Fibroblast of skin of abdomen (primary cell): Measurements from ENCODE around the gene EEFSEC.

Experiments used
- DNase-seq: peaks from one replicate; pipeline ENCODE4 v3.0.0-alpha.2; 2013

EEFSEC gene

DNA sequence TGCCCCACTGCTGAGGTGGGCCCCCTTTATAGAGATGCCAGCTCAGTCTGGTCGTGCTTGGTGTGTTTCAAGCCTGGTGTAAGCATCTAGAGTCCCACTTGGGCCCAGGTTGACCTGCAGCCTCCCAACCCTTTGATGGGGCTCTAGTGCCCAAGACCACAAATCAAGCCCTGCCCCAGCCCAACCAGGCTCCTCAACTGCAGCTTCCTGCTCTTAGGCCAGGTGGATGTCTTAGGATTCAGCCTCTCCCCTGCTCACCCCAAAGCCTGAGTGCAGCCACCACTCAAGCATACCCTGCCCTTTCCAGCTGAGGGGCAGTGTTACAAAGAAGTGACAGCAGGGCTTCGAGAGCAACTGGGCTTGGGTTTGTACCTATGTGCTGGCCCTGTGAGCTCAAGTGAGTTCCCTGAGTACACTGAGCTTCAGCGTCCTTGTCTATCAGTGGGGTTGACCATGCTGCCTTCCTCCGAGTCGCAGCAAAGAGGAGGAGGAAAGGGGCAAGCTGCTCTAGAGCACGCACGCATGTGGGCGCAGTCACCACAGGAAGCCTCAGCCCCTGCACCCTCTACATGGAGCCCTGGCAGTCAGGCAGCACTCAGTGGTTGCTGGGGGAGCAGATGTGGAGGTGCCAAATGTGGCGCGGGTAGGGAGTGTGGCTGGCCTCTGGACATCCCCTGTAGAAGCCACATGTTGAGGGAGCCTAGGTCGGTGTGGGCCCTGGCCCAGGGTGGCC lies 120.7 kb downstream of the EEFSEC start:
- no peak for DNase-seq

GRCh38 chr3:128274837-128275236 lies 121.6 kb downstream of the EEFSEC start:
- peak; percentile 75 for DNase-seq

DNA sequence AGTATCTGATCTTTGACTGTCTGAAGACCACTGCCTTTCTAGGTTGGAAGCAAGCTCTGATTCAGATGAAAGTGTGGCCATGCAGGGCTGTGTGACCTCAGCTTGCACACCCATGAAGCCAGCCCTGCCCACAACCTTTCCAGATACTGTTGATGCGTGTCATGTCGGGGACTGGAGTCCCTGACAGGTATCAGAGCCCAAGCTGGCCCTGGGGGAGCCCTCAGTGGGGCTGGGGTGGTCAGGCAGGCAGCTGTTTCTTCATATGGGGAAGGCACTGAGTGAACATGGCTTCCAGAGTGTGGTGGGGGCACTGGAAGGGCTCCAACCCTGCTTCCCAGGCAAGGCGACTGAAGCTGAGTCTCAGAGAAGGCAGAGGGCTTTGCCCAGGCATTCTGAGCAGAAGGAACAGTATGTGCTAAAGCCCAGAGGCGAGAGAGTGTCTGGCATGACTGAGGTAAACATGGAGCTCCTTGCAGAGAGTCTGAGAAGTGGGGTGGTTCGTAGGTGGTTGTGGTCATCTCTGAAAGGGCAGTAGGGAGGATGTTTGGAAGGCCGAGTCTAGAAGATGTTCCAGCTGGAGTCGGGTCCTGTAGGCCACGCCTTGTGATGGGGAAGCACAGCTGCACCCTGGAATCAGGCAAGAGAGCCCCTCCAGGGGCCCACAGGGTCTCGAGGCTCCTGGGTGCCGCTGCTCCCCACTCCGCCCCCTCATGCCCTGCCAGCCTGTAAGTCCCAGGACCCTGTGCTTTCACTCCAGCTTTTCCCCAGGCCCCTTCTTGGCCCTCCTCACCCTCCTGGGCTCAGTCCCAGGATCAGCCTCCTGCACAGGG lies 122.2 kb downstream of the EEFSEC start:
- no peak for DNase-seq

DNA sequence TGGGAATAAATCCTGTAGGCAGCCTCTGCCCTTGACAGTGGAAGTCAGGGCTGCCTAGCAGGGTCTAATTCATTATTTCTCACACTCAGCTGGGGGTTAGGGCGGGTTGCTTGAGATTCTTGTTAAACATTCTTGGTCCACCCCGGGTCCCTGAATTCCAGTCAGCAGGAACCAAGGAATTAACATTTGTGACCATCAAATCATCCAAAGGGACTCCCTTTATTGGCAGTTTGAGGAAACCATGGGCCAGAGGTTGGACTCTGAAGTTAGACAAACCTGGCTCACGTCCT lies 122.8 kb downstream of the EEFSEC start:
- no peak for DNase-seq

GRCh38 chr3:128276577-128277183 lies 123.4 kb downstream of the EEFSEC start:
- no peak for DNase-seq

GRCh38 chr3:128277378-128278069 lies 124.2 kb downstream of the EEFSEC start:
- DNase-seq = no peak

- no peak for DNase-seq
Observed at GRCh38 chr3:128278130-128278529, 124.8 kb downstream of the EEFSEC start.

DNA sequence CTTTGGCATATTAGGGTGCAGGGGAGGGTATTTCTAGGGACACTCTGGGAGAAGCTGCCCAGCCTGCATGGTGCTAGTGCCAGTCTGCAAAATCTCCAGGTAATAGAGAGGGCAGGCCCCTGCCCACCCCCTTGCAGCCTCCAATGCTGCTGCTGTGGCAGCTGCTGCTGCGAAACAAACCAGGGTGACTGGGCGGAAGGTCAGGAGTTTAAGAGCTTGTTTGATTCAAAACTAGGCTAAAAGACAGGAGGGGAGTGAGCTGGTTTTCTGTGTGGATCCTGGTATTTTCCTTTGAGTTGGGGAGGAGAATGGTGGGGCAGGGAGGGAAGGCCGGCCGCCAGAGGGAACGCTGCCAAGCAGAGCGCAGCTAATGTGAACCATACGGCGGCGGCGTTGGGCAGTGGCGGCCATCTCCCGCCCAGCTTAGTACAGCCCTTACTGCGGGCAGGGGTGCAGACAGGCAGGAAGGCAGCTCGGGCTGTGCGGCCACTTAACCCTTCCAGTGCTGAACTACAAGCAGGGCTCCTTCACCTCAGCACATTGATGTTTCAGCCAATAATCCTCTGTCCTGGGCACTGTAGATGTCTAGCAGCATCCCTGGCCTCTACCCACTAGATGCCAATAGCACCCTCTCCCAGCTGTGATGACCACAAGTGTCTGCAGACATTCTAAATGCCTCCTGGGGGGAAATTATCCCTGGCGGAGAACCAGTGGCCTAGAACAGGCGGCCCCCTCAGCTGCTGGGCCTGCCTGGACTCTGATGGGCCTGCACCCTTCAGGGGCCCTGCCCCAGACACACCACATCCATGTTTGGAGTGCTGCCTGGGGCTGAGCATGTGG lies 125.7 kb downstream of the EEFSEC start:
- peak; percentile 93 for DNase-seq

GRCh38 chr3:128279601-128279880 lies 126.3 kb downstream of the EEFSEC start:
- DNase-seq = no peak

GRCh38 chr3:128280481-128281052 lies 127.3 kb downstream of the EEFSEC start:
- no peak for DNase-seq

GRCh38 chr3:128281056-128281455 lies 127.8 kb downstream of the EEFSEC start:
- no peak for DNase-seq

- DNase-seq = no peak
Observed at GRCh38 chr3:128281461-128282367, 128.4 kb downstream of the EEFSEC start.

- peak; percentile 18 for DNase-seq
Observed at GRCh38 chr3:128282380-128283196, 129.3 kb downstream of the EEFSEC start.

DNA sequence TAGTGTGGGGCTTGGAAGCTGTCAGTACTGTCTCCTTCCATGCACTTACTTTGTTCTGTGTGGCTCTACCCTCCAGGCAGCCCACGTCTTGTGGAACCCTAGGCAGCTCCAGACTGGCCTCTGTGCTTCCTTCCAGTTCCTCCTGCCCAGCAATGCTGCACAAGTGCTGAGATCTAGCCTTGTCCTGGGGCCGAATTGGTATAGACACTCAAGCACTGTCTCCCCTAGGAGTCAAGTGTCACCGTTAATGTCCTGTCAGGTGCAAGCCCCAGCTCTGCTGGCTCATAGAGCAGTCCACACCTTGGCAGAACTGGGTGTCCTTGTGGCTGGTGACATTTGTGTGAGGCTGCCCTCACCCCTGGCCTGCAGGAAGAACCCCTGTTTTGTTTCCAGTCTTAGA lies 130.1 kb downstream of the EEFSEC start:
- DNase-seq = no peak

DNA sequence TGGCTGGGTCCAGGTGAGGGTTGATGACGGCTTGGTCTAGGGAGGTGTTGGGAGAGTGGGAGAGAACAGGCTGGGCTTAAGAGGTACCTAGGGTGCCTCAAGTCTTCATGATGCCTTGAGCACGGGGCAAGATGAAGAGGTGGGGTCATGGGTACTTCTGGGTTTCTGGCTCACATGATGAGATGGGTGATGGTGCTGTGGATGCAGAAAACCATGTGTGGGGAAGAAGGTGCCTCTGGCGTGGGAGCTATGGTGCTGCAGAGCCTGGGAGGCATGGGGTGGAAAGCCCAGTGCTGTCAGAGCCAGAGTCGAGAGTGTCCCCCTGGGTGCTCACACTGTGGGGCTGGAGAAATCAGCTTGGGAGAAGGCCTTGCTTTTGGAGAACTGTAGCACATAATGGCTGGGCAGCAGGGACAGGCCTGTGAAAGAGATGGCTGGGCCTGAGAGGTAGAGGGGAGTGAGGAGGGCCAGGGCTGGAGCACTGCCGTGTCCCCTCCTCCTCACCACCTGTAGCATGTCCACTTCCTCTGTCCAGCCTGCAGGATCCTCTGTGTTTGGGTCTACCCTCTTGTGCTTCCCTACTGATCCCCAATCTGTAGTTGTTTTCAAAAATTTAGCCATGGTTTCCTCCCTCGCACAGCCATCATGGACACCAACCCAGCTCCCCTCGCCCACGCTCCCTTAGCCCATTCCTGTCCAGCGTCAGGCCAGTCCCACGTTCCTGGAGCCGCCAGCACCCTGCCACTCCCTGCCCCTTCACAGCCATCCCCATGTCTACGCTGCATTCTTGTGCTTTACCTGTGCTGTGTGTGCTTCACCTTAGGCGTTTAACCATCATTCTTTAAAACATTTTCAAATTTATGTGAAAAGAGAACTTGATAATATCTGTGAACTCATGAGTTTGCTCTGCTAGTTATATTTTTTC lies 132.0 kb downstream of the EEFSEC start:
- DNase-seq = no peak

DNA sequence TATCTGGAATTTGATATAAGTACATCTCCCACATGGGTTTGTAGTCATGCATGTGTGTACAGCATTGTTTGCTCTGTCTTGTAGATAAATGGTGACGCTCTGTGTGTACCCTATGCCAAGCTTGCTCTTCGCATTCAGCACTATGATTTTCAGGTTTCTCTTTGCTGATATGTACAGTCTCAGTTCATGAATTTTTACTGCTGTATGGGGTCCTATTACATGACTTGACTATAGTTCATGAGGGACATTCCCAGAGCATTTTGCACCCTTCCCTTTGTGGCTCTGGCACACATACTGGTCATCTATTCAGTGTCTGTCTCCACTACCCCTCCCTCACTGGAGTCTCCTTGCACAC lies 132.7 kb downstream of the EEFSEC start:
- no peak for DNase-seq

DNA sequence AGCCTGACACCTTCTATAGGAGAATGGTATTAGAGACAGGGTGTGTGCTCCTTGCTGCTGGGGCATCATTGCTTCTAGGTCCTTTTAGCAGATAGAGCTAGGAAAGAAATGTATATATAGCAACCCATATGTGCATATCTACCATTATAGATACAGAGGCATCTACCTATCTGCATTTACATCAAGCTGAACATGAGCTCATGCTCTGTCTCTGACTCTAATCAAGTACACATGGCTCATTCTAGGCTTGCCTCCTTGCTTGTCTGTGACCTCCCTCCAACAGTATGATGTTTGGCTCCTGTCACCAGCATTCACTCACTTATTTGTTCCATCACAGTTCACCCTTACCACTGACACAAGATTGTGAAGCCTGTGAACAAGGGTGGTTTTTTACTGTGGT lies 133.4 kb downstream of the EEFSEC start:
- no peak for DNase-seq

DNA sequence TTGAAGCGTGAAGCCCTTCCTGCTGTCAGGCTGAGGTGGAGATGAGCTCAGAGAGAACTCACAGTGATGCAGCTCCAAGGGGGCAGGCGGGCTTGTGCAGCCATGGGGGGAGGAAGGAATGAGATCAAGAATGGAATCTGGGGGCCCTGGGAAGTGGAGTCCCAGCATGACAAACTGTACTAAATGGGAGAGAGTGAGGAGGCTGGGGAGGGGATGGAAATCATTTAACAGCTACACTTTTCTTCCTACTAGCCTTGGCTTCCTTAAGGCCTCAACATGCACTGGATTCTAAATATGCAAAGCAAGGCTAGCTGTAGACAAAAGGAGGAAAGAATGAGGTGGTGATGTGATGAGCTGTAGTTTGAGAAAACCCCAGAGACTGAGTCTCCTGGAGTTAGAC lies 133.9 kb downstream of the EEFSEC start:
- no peak for DNase-seq

DNA sequence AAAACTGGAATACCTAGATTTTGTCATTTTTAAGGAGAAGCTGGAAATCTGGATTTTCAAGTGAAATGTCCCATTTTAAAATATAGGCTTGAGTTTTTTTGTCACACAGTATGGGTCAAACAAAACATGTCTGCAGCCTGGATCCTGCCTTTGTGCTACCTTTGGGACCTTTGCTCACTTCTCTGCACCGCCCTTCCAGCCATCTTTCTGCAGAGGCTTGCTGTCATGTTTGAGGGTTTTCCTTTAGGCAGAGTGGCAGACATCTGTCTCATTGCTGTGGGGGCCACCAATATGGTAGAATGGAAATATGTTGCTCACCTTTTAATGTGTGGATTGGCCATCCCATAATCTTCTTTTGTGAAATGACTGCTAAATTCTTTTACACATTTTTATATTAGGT lies 136.3 kb downstream of the EEFSEC start:
- DNase-seq = no peak
